GM12891 (cell line): ENCODE measurements around the gene CCDC178.

Experiments
- POLR2A ChIP-seq: IDR thresholded peaks from 2 replicates; pipeline ENCODE4 v1.6.1; 2011; ENCODE audit warnings: low read depth, low read length, control low read depth
- POLR2AphosphoS5 ChIP-seq: IDR thresholded peaks from 2 replicates; pipeline ENCODE4 v1.6.1; 2011; ENCODE audit warnings: low read depth, low read length, control low read depth
- TAF1 ChIP-seq: IDR thresholded peaks from 2 replicates; pipeline ENCODE4 v1.6.1; 2011; ENCODE audit warnings: low read depth, low read length, control low read depth

- TF ChIP-seq POLR2AphosphoS5: no peak
- TF ChIP-seq POLR2A: no peak
- TF ChIP-seq TAF1: no peak
These were observed 325.0 kb downstream of the CCDC178 start for GRCh38 chr18:33115476-33115875.
